Renal cortical epithelial cell (primary cell): ENCODE data around the gene SEMA4A. TPM values are rescaled to one million over a fixed set of nuclear protein-coding genes. Genes with fewer than 3 reads are reported as not detected.
"Not testable (repeated sequence)": the region's sequence is repeated elsewhere in the genome, so short reads cannot be mapped to it uniquely, and the experiment has no call there.

Experiments used
- DNase-seq: peaks from one replicate; pipeline ENCODE4 v3.0.0-alpha.2; 2011; ENCODE audit warnings: low read depth
- total RNA-seq: library from RNA; depleted of rRNA; stranded (reverse); fragments of >200 nt; gene quantifications from 2 replicates; pipeline ENCODE4 v1.2.3, GENCODE V29; 2014

The SEMA4A gene
- total RNA-seq, 1 donor from 2014 or later: 7.4 TPM

DNA sequence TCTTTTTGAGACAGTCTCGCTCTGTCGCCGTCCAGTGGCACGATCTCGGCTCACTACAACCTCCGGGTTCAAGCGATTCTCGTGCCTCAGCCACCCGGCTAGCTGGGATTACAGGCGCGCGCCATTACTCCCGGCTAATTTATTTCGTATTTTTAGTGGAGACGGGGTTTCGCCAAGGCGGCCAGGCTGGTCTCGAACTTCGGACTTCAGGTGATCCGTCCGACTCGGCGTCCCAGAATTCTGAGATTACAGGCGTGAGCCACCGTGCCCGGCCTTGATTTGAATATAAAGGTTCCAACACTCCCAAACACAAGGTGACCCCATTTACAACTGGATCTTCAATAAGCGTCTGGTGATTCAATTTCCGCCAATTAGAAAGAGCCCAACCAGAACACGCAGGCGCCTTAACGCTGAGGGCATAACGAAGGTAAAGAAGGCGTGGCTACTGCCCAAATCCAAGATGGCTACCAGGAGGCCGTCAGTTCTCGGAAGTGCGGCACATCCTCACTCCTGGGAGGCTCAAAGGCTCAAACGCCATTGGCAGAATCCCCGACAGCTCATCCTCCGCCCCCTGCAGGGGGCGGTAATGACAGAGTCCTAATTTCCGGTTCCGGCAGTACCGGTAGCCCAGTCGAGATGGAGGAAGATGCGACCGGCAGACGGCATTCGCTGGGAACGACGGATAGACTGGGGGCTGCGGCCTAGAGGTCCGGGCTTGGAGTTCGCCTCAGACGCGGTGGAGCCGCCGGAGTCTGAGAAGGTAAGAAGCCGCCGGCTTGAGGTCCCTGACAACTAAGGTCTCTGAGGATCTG is 40.3 kb downstream of the SEMA4A start, which contains the start of gene SLC25A44:
Gene SLC25A44 (plus strand): TSS at position 617 of the 812 bp plus-strand sequence. CDS start 5,744 bp downstream, outside the sequence.
- peak; percentile 98 for DNase-seq

GRCh38 chr1:156194300-156194652 is 40.9 kb downstream of the SEMA4A start:
- no peak for DNase-seq

GRCh38 chr1:156195853-156196252 is 42.5 kb downstream of the SEMA4A start:
- DNase-seq: no peak

GRCh38 chr1:156196445-156196844 is 43.1 kb downstream of the SEMA4A start:
- DNase-seq: no peak

GRCh38 chr1:156198831-156199349 is 45.5 kb downstream of the SEMA4A start:
- DNase-seq: no peak

- no peak for DNase-seq
Observed at GRCh38 chr1:156200044-156200443, 46.7 kb downstream of the SEMA4A start.

GRCh38 chr1:156203331-156203730 is 49.9 kb downstream of the SEMA4A start:
- no peak for DNase-seq

GRCh38 chr1:156204686-156205085 is 51.3 kb downstream of the SEMA4A start:
- DNase-seq: no peak

DNA sequence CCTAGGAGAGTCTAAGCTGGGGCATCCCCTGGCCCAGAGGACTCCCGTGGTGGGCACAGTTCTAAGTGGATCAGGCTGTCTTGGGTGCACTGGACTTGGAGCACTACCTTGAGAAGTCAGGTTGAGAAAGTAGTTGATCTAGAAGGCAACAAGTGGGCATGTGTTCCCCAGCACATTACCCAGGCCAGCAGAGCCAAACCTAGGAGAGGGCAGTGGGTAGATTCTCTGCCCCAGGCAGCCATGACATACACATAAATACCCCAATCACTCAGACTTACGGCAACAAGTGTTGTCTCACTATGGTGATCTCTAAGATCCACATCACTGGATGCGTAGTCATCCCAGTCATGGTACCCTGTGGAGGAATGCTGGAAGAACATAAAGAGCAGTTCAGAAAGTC is 57.9 kb downstream of the SEMA4A start:
- DNase-seq: no peak

DNA sequence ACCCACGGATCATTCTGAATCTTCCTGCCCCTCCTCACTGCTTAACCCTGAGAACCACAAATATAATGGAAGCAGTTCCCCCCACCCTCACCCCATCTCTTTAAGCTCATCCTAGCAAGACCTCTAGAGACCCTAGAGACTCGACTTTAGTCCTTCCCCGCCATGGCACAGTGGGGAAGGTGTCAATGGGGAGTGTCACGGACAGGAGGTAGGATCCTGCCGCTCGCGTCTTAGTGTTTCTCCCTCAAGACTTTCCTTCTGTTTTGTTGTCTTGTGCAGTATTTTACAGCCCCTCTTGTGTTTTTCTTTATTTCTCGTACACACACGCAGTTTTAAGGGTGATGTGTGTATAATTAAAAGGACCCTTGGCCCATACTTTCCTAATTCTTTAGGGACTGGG is 58.7 kb downstream of the SEMA4A start:
- DNase-seq: no peak

DNA sequence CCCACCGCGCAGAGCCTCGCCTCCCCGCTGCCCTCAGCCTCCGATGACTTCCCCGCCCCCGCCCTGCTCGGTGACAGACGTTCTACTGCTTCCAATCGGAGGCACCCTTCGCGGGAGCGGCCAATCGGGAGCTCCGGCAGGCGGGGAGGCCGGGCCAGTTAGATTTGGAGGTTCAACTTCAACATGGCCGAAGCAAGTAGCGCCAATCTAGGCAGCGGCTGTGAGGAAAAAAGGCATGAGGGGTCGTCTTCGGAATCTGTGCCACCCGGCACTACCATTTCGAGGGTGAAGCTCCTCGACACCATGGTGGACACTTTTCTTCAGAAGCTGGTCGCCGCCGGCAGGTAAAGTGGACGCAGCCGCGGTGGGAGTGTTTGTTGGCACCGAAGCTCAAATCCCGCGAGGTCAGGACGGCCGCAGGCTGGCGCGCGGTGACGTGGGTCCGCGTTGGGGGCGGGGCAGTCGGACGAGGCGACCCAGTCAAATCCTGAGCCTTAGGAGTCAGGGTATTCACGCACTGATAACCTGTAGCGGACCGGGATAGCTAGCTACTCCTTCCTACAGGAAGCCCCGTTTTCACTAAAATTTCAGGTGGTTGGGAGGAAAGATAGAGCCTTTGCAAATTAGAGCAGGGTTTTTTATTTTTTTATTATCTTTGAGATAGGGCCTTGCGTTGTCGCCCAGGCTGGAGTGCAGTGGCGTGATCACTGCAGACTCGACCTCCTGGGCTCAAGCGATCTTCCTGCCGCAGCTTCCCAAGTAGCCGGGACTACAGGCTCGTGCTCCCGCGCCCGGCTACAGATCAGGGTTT is 59.7 kb downstream of the SEMA4A start, which contains the start of gene PMF1:
Gene PMF1 (plus strand): TSS at position 175 of the 811 bp plus-strand sequence. CDS start 9 bp downstream, at position 184.
- peak; percentile 90 for DNase-seq

GRCh38 chr1:156213644-156213966 is 60.2 kb downstream of the SEMA4A start:
- no peak for DNase-seq

GRCh38 chr1:156214024-156214748 is 60.8 kb downstream of the SEMA4A start:
- peak; percentile 78 for DNase-seq

DNA sequence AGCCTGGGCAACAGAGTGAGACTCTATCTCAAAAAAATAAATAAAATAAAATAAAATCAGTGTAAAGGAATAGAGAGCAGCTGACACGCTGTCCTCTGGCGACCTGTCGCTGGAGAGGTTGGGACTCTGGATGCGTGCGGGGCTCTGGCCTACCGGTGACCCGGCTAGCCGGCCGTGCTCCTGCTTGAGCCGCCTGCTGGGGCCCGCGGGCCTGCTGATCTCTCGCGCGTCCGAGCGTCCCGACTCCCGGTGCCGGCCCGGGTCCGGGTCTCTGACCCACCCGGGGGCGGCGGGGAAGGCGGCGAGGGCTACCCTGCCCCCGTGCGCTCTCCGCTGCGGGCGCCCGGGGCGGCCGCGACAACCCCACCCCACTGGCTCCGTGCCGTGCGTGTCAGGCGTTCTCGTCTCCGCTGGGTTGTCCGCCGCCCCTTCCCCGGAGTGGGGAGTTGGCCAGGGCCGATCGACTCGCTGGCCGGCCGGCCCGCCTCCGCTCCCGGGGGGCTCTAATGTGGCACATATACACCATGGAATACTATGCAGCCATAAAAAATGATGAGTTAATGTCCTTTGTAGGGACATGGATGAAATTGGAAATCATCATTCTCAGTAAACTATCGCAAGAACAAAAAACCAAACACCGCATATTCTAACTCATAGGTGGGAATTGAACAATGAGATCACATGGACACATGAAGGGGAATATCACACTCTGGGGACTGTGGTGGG is 63.1 kb downstream of the SEMA4A start:
- DNase-seq: not testable (repeated sequence)

GRCh38 chr1:156217871-156218270 is 64.5 kb downstream of the SEMA4A start:
- no peak for DNase-seq

- DNase-seq: no peak
Observed at GRCh38 chr1:156220226-156220625, 66.8 kb downstream of the SEMA4A start.

GRCh38 chr1:156221986-156222692 is 68.8 kb downstream of the SEMA4A start:
- DNase-seq: no peak

DNA sequence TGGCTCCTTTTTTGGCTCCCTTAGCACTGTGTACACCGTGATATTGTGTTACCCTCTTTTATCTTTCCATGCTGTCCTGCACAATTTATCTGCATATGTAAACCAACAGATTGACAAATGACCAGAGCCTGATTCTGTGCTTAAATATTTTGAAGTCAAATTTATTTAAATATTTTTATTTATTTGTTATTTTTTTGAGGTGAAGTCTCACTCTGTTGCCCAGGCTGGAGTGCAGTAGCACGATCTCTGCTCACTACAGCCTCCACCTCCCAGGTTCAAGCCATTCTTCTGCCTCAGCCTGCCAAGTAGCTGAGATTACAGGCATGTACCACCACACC is 72.3 kb downstream of the SEMA4A start:
- DNase-seq: no peak

DNA sequence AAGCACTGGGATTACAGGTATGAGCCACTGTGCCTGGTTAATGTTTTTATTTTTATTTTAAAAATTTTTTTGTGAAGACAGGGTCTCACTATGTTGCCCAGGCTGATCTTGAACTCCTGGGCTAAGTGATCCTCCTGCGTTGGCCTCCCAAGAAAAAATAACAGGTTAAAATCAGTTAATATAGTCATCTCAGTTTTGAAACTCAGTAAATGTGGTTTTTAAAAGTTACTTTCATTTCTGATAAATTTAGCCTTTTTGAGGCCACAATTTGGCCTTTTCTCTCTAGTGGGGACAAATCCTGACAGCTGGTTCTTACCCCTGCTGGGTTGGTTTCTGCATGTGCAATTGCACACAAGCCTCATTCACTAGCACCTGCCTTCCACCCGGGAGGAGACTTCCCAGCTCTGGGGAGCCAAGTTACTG is 72.7 kb downstream of the SEMA4A start:
- DNase-seq: no peak

DNA sequence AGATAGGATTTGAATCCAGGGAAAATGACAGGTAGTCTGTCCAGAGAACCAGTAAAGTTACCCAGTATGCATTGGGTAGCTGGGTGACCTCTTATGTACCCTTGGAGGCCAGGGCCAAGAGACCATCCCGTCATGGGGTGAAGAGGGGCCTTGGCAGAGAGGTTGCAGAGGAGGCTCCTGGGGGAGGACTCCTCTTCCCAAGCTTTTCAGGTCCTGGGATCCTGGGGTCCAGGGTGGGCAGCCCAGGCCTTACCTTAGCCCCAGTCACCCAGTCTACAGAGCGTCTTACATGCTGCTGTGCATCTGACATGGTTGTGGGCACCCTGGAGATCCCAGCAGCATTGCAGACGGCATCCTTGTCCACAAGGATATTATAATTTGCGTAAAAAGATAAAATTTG is 73.4 kb downstream of the SEMA4A start:
- no peak for DNase-seq
